ENCODE measurements around the gene INO80E. TPM values are rescaled to one million over a fixed set of nuclear protein-coding genes. Genes with fewer than 3 reads are reported as not detected.
A peak's percentile ranks its signal among the peaks of the same experiment; 100 is the strongest.

Gene INO80E
- total and polyA plus RNA-seq, 12 donors = 23.2 to 80.4 (median 31.1) TPM

DNA sequence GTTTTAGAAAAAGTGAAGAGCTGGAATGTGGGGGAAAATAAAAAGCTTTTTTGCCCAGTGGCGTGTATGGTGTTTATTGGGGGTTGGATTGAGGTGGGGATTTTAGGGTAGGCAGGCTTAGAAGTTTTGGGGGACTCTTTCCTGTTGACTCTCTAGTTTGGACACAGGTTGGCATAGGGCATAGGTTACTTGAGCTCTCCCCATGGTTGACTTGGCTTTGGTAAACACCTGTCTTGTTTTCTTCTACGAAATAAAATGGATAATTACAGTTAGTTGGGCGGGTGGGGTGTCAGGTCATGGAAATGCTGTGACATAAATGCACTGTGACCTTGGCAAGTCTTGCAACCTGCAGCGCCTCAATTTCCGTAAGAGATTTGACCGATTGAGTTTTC lies 23.1 kb upstream of the INO80E start:
- Histone ChIP-seq H3K27me3 (no peaks in the 10 kb centered on the region), H3K4me1 (peaks cover 3 to 44% (median 33%) of the 10 kb centered on the region in 9 donors), H3K27ac (peak overlapping the region in 6 of 10 donors; percentile 93 to 98 (median 96)), H3K36me3 (peaks cover 0 to 54% (median 22%) of the 10 kb centered on the region in 9 donors), H3K9me3 (no peaks in the 10 kb centered on the region), H3K4me3 (peak overlapping the region in 6 of 10 donors; percentile 73 to 99 (median 81))
- TF ChIP-seq, protein P1, sequence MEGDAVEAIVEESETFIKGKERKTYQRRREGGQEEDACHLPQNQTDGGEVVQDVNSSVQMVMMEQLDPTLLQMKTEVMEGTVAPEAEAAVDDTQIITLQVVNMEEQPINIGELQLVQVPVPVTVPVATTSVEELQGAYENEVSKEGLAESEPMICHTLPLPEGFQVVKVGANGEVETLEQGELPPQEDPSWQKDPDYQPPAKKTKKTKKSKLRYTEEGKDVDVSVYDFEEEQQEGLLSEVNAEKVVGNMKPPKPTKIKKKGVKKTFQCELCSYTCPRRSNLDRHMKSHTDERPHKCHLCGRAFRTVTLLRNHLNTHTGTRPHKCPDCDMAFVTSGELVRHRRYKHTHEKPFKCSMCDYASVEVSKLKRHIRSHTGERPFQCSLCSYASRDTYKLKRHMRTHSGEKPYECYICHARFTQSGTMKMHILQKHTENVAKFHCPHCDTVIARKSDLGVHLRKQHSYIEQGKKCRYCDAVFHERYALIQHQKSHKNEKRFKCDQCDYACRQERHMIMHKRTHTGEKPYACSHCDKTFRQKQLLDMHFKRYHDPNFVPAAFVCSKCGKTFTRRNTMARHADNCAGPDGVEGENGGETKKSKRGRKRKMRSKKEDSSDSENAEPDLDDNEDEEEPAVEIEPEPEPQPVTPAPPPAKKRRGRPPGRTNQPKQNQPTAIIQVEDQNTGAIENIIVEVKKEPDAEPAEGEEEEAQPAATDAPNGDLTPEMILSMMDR (IDR thresholded peaks at IDR 0.05) = no peak
- DNase-seq = no peak
- ATAC-seq = no peak
- intact Hi-C loops (cut with DNase I) = loop anchor here in 6 of 10 donors (1.0 to 10.0 kb wide), 6 partner anchors 11 to 168 kb away; partner anchors contain the start of genes KCTD13 (in 2 of the 6), ALDOA (in 1 of the 6), MAZ (in 1 of the 6) and PAGR1 (in 1 of the 6)
- WGBS, 2 donors = 63 to 64% methylated on average over 6 of the region's 6 CpGs

DNA sequence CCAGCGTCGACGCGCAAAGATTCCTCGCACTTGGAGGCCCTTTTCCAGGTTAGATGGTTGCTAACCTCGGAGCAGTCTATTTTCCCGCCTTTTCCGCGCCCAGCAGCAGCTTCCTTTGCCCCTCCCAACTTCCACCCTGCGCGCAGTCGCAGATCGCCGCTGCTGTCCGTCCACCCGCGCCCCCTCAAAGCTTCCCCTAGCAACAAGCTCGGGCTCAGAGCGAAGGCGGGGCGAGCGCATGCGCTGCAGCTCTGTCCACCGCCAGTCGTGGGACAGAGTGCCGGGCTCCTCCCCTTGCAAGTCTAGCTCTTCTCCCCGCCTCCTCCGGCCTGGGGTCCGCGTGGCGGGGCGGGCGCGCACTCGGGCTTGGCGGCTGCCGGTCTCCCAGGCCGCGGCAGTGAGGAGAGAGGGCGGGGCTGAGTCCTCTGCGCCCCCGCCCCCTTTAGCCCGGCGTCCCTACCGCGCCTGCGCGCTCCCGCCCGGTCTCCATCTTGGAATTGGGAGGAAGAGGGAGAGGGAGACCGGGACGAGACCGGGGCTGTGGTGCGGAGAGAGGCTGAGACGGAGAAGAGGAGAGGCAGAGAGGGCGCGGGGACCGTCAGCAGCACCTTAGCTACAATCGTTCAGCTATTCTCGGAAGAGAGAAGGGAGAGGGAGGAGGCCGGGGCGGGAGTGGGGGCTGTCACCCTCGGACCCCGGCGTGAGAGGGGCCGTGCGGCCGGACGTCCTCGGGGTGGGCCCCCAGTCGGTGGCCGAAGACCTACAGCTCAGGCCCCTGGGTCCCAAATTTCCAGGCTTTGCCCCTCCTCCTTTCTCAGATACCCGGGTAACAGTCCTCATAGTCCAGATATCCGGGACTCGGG lies 22.4 kb upstream of the INO80E start, which contains the start of gene TAOK2:
Gene TAOK2, plus strand, starts transcription at position 485 of the 863 bp plus-strand sequence. CDS start 3,905 bp downstream, outside the sequence.
- H3K27me3 ChIP-seq = no peaks in the 10 kb centered on the region
- peaks cover 3 to 49% (median 38%) of the 10 kb centered on the region in 9 donors for H3K4me1 ChIP-seq
- H3K36me3 ChIP-seq = peaks cover 0 to 54% (median 23%) of the 10 kb centered on the region in 9 donors
- peak within 1 kb of the TSS; percentile 69 to 99 (median 81) for H3K4me3 ChIP-seq
- no peaks in the 10 kb centered on the region for H3K9me3 ChIP-seq
- 1% methylated on average over 75 of the region's 75 CpGs for WGBS, 2 donors
- DNase-seq = peak; percentile 99
- peak within 1 kb of the TSS; percentile 85 to 100 (median 94) for H3K27ac ChIP-seq
- ATAC-seq = peak; percentile 96 to 98 (median 98)
- TF ChIP-seq, protein P1 (IDR thresholded peaks at IDR 0.05) = peak in 1 of 9 donors; percentile 5
- intact Hi-C loops (cut with DNase I) = loop anchor here in 7 of 10 donors (1.0 to 10.0 kb wide), 7 partner anchors 11 to 169 kb away; partner anchors contain the start of genes HIRIP3 (in 2 of the 7), KCTD13 (in 2 of the 7), ALDOA (in 1 of the 7) and MAZ (in 1 of the 7)

DNA sequence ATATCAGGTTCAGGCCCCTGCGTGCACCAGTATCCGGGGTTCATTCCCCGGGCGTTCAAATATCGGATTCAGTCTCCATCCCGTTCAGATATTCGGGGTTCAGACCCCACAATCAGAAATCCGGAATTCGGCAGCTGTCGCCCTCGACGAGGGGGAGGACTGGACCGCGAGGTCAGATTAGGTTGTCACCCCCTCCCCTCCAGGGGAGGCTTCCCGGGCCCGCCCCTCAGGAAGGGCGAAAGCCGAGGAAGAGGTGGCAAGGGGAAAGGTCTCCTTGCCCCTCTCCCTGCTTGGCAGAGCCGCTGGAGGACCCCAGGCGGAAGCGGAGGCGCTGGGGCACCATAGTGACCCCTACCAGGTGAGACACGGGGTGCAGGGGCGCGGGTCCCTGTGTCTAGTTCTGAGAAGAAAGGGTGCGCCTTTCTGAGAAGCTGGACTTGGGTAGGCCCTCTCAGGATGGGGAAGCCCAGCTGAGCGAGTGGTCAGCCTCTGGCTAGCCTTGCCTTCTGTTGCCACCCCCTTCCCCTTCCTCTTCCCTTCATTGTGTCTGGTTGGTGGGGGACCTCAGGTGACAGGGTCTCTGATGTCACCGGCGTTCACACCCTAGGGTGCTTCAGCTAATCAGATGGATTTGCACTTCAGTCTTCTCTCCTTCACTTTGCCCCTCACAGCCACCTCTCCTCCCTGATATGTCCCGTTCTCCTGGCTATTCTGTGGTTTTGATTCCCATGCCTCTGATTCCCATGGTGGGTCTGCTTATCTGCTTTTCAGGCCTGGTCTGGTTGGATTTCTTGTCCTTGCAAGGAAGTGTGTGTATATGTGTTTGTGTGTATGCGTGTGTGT lies 21.5 kb upstream of the INO80E start:
- intact Hi-C loops (cut with DNase I) = loop anchor here in 6 of 10 donors (2.0 to 10.0 kb wide), 6 partner anchors 20 to 170 kb away; partner anchors contain the start of genes HIRIP3 (in 2 of the 6), KCTD13 (in 2 of the 6), ALDOA (in 1 of the 6) and MAZ (in 1 of the 6)
- ATAC-seq = peak; percentile 8 to 74 (median 41)
- Histone ChIP-seq H3K4me1 (peaks cover 3 to 56% (median 47%) of the 10 kb centered on the region in 9 donors), H3K36me3 (peaks cover 0 to 54% (median 28%) of the 10 kb centered on the region in 9 donors), H3K4me3 (peak overlapping the region; percentile 69 to 99 (median 81)), H3K27me3 (no peaks in the 10 kb centered on the region), H3K9me3 (no peaks in the 10 kb centered on the region), H3K27ac (peak overlapping the region; percentile 85 to 100 (median 94))
- peak; percentile 34 to 71 for DNase-seq
- TF ChIP-seq, protein P1 (IDR thresholded peaks at IDR 0.05) = no peak
- 2 to 3% methylated on average over 31 of the region's 31 CpGs for WGBS, 2 donors
